Measurements from ENCODE around the gene DPPA4.
"Not testable (repeated sequence)": the region's sequence is repeated elsewhere in the genome, so short reads cannot be mapped to it uniquely, and the experiment has no call there.

DPPA4 gene, protein sequence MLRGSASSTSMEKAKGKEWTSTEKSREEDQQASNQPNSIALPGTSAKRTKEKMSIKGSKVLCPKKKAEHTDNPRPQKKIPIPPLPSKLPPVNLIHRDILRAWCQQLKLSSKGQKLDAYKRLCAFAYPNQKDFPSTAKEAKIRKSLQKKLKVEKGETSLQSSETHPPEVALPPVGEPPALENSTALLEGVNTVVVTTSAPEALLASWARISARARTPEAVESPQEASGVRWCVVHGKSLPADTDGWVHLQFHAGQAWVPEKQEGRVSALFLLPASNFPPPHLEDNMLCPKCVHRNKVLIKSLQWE

DNA sequence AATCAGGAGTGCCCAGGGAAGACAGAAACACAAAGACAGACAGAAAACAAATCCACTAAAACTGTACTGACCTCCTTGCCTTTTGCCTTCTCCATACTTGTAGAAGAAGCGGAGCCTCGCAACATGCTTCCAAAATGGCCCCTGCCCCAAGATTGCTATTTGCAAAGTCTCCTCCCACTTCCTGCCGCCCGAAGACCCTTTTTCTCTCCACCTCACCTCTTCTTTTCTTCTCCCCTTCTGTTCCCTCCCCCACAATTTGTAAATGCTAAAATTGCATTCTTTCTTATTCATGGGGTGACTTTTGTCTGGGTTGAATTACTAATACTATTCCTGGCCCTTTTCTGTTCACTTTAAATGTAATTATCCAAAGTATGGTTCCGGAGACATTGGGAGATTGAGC, at the start of gene DPPA4:
DPPA4 (minus strand) TSS at position 154 of the 400 bp plus-strand sequence; CDS start at position 125, 29 bp downstream.
- peak within 1 kb of the TSS in 4 of 7 experiments; percentile 4 to 27 (median 16) for H3K4me3 ChIP-seq
- no peak within 1 kb of the TSS for H3K27ac ChIP-seq

DNA sequence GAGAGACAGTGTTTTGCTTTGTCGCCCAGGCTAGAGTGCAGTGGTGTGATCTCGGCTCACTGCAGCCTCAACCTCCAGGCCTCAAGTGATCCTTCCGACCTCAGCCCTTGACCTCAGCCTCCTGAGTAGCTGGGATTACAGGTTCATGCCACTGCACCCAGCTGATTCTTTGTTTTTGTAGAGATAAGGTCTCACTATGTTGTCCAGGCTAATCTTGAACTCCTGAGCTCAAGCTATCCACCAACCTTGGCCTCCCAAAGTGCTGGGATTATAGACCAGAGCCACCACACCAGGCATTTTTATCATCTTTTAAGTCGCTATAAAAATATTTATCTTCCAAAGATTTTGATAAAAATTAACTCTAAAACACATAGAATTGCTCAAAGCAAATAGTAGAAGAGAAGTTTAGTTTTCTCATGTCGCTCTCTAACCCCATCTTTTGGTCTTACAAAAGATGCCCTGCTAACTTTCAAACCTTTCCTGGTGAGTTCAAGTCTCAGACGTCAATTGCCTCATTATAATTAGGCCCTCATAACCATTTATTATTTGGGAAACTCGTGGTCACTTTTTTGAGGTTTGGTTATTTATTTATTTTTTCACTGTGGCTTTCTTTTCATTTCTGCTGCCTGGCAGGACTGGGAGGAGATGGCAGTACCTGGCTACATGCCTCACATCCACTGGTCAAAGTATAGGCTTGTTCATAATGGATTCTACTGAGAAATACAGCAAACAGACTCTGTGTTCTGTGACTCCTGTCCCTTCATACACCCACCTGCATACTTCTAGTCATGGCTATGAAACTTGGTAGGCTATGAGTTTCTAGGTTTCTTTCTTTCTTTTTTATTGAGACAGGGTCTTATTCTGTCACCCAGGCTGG, 48.3 kb upstream of the DPPA4 start:
- Histone ChIP-seq H3K27ac (no peak overlapping the region), H3K4me3 (no peak overlapping the region)

DNA sequence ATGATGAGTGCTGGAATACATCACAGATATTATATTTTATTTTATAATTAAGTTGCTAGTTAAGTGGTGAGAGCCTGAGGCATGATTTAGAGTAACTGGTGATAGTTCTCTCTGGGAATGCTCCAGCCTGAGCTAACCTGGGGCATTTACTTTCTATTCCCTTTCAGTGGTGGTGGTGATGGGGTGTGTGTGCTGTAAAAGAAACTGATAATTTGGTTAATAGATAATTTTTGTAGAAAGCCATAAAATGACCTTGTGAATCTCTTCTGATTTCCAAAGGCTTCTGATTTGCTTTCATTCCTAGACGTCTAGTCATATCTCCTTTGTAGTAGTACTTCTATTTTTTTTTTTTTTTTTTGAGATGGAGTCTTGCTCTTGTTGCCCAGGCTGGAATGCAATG, 46.8 kb upstream of the DPPA4 start:
- H3K27ac ChIP-seq = no peak overlapping the region
- H3K4me3 ChIP-seq = no peak overlapping the region

DNA sequence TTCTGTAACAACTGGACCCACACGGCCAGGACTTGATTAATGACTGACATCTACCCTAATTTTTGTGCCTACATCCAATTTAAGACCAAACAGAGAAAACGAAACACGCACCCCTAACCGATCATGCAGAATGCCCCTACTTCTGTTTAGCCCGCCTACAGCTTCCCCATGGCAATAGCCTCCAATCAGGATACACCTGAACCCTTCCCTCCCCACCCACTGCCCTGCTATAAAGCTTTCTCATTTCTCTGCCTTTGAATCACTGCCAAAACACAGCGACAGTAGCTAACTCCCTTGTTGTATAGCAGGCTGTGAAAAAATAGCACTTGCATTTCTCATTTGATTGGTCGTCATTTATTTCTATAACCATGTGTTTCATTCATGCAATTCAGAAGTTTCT, 45.2 kb upstream of the DPPA4 start:
- Histone ChIP-seq H3K4me3 (no peak overlapping the region), H3K27ac (no peak overlapping the region)

DNA sequence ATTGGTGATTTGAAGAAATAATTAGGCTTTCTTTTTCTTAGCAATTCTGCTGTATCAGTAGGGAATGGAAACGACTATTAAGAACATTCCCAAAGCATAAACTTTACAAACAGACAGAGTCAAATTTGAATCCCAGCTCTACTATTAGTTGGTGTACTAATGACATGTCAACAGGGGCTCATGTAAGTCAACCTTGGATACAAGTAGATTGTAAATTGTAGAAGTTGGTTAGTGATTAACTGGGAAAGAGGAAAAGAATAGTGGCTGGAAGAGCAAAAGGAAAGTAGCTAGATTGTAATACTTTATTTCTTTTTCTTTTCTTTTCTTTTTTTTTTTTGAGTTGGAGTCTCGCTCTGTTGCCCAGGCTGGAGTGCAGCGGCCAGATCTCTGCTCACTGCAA, 38.6 kb upstream of the DPPA4 start:
- no peak overlapping the region for H3K27ac ChIP-seq
- H3K4me3 ChIP-seq = no peak overlapping the region

DNA sequence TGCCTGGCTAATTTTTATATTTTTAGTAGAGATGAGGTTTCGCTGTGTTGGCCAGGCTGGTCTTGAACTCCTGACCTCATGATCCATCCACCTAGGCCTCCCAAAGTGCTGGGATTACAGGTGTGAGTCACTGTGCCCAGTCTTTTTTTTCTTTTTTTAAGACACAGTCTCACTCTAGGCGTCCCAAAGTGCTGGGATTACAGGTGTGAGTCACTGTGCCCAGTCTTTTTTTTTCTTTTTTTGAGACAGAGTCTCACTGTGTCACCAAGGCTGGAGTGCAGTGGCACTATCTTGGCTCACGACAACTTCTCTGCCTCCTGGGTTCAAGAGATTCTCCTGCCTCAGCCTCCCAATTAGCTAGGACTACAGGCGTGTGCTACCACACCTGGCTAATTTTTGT, 37.1 kb upstream of the DPPA4 start:
- not testable (repeated sequence) for H3K27ac ChIP-seq

DNA sequence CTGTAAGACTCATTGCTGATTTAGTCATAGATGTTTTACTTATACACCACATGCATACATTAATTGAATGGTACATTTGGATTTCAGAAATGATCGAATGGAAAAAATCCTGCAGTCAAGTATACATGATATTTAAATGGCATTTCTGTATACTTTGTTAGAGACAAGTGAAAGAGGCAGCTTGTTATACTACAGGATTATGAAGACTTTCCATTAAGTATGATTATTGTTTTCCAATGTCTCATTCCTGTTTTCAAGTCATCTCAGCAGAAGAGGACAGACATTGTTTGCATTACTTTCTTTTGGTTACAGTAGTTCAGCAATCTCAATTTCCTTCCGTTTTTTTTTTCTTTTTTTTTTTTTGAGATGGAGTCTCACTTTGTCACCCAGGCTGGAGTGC, 36.6 kb upstream of the DPPA4 start:
- H3K4me3 ChIP-seq = no peak overlapping the region
- no peak overlapping the region for H3K27ac ChIP-seq

More for the DNA sequence above, 37.1 kb upstream of the DPPA4 start:
- H3K4me3 ChIP-seq = not testable (repeated sequence)

DNA sequence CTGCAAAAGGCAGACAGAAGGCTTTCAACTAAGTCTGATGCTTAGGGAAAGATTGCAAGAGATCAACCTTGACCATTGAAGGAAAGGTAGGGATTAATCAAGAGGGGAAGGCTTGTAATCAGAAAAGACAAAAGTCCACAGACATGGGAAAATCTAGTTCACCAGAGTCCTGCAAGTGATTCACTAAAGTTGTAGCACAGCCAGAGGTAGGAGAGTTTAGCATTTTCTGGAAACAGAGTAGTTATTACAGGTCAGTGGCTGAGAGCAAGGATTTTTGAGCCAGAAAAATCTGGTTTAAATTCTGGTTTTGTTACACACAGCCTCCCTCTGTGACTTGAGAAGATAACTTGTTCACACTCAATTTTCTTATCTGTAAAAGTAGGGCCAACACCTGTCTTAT, 35.3 kb upstream of the DPPA4 start:
- no peak overlapping the region for H3K27ac ChIP-seq

DNA sequence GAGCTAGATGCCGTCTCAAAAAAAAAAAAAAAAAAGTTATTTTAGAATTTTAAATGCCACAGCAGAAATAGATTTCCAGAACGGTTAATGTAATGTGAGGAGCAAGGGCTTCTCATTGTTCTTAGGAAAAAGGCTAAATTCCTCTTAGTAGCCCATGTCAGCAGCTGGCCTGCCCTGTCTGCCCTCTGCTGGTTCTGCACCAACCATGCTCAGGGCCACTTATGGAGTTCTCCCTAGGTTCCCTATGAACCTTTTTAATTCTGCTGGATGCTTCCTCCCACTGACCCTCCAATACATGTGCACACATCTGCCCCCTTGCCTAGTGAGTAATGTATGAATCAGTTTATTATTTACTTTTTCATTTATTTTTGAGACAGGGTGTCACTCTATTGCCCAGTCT, 32.2 kb upstream of the DPPA4 start:
- no peak overlapping the region for H3K4me3 ChIP-seq
- no peak overlapping the region for H3K27ac ChIP-seq

More for the DNA sequence above, 35.3 kb upstream of the DPPA4 start:
- H3K4me3 ChIP-seq = no peak overlapping the region

DNA sequence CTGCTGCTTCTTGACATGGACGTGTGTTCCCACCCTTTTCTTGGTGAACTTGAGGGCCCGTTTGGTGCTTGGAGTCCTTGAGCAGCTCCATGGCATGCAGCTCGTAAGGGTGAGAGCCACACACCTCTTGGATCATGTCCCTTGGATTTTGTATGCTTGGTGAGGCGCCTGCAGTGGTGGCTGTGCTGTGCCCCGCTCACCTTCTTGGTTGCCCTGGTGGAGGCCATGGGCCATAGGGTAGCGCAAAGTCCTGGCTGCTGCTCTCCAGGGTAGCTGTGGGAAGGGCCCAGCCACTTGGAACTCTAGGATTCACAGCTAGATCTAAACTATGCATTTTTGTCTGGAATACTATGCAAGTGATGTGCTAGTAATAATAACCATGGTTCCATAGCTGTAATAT, 26.7 kb upstream of the DPPA4 start:
- Histone ChIP-seq H3K27ac (no peak overlapping the region), H3K4me3 (no peak overlapping the region)

DNA sequence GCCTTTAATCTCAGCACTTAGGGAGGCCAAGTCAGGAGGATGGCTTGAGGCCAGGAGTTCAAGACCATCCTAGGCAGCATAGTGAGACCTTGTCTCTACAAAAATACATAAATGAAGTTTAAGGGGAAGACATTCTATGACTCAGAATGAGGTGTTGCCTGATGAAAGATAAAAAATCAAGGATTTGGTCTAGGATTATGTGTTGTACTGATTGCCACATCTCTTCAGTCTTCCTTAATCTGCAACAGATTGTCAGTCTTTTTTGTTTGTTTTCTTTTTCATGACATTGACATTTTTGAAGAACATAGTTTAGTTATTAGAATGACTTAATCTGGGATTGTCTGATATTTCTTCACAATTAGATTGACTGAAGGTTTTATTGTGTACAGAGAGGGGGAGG, 26.3 kb upstream of the DPPA4 start:
- no peak overlapping the region for H3K27ac ChIP-seq

DNA sequence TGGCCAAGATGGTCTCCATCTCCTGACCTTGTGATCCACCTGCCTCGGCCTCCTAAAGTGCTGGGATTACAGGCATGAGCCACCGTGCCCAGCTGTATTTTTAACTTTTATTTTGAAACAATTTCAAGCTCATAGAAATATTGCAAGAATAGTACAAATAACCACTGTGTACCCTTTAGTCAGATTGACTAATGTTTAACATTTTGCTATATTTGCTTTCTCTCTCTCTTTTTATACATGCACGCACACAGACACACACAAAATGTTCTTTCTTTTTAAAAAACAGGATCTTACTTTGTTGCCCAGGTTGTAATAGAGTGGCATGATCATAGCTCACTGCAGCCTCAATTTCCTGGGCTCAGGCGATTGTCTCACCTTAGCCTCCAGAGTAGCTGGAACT, 25.5 kb upstream of the DPPA4 start:
- no peak overlapping the region for H3K4me3 ChIP-seq
- no peak overlapping the region for H3K27ac ChIP-seq

More for the DNA sequence above, 26.3 kb upstream of the DPPA4 start:
- no peak overlapping the region for H3K4me3 ChIP-seq

DNA sequence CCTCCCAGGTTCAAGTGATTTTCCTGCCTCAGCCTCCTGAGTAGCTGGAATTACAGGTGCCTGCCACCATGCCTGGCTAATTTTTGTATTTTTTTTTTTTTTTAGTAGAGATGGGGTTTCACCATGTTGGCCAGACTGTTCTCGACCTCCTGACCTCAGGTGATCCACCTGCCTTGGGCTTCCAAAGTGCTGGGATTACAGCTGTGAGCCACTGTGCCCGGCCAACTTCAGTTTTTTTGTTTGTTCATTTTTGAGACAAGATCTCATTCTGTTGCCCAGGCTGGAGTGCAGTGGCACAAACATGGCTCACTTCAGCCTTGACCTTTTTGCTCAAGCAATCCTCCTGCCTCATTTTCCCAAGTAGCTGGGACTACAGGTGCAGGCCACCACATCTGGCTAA, 21.5 kb upstream of the DPPA4 start:
- H3K4me3 ChIP-seq, H3K27ac ChIP-seq: not testable (repeated sequence)

DNA sequence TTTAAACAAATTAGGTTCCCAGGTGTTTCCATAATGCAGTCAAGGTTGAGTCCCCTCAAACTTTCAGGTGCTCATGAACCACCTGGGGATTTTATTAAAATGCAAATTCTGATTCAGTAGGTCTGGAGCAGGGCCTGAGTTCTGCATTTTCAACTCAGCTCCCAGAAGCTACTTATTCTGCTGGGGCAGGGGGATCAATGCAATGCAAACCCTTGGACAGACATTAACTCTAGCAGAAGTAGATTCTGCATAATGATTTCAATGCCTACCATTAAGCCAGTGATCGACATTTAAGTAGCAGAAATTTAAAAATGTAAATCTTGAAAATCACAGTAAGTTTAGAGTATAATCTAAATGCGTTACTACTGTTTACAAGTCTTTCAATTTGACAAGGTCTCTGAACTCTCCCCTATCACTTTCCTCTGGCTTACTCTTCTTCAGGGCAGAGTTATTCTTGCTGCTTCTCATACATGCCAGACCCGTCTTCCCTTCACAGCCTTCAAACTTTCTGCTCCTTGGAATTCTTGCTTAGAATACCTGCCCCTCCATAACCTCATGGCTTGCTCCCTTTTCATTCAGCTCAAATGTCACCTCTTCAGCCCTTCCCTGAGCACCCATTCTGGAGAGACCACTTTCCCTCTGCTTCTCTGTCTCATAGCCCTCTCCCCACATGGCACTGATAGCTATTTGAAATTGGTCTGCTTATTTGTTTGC, 19.3 kb upstream of the DPPA4 start:
- H3K27ac ChIP-seq = no peak overlapping the region
- no peak overlapping the region for H3K4me3 ChIP-seq

DNA sequence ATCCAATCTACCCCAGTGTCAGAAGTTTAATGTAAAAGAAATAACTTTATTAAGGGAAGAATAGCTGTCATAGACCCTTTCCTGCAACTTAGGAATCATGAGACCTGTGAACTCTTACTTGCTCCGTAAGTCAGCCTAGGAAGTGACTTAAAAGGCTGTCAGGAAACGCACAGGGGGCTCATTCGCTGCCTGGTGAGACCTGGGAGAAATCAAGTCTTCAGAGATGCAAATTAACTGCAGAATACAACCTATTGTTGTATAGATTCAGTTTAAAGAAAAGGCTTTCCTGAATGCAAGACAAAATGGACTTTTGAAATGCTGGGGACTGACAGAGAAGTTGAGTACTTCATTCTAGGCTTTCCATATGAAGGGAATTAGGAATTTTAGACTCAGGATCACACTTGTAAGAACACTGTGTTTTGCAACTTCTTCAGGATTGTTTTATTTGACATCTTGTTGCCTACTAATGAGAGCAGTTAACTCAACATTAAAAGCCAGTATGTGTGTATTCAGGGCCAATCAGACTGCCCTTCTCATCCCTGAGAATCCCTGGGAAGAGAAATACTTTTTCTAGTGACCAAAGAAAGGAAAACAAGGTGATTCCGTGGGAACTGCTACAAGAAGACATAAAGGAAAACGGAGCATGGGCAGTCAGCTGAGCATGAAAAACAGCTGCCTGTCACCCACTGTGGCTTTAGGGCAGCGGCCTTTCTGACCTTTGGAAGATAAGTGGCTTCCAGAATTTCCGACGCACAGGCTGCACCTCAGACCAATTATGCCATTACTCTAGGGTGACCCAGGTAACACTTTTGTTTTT, 18.5 kb upstream of the DPPA4 start:
- Histone ChIP-seq H3K27ac (no peak overlapping the region), H3K4me3 (no peak overlapping the region)

DNA sequence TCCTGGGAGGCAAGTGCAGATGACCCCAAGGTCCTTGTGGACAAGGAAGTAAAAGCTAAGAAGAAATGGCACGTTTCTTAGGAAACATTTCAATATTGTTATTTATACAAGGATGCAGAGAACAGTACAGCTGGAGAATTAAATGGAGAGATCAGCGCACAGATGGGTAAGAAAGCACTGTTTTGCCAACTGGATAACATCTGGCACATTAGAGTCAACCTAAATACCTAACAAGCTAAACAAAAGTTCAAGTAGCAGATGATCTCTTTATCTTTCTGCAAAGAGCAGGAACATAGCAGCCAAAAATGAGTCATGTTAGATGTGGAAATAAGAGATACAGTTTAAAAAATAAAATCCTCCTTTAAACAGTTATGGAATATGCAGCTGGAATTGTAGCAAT, 15.7 kb upstream of the DPPA4 start:
- Histone ChIP-seq H3K4me3 (no peak overlapping the region), H3K27ac (no peak overlapping the region)

DNA sequence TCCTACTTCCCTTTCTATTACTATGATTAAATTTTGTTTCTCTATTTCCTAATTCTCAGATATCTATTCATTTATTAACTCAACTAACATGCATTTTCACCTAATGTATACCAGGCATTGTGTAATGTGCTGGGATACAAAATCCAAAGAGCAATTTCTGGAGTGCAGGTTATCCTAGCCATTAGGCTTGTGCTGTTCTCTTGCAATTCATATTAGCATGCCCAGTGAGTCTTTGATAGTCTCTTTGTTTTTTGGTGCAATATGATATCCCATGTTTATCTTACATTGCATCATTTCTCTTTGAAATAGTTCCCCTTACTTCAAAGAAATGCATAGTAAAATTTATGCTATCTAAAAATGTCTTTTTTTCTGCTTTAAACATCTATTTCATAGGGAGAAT, 13.9 kb upstream of the DPPA4 start:
- no peak overlapping the region for H3K27ac ChIP-seq
- H3K4me3 ChIP-seq = no peak overlapping the region

DNA sequence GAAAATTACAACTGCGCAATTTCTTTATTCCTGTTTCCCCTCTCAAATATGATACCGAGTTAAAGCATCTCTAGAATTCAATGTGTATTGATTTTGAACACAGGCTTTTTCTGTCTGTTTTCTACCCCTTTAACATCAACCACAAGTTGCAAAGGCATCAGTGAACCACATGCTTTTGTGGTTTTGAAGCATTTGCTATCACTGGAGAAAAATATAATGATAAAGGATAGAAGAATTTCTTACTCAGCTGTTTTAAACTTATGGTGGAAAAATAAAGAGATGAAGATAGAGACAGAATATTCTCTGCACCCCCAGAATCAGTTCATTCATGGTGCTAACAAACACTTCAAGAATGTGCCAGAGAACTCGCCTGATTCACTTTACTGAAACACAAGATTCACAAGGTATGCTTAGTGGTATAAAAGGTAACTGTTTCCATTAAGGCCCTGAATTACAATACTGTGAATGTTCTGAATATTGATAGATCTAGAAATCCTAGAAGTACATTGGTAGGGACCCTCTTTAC, 9.5 kb upstream of the DPPA4 start:
- Histone ChIP-seq H3K4me3 (no peak overlapping the region), H3K27ac (no peak overlapping the region)

DNA sequence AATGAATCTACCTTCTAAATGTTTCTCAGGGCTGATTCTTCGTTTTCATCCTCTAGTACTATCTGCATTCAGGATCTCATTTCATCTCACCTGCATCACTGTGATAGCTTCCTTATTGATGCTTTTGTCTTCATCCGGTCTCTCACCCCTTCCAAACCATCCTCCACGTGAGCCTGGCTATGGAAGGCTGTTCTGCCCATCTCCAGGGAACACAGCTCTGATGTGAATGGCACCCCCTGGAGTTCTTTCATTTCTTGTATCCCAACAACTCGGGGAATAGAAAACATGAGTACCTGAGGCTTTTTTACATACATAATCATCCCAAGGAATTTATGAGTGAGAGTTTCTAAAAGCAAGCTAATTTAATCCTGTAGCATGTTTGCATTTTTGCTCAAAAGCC, 8.8 kb upstream of the DPPA4 start:
- no peak overlapping the region for H3K4me3 ChIP-seq
- H3K27ac ChIP-seq = no peak overlapping the region
